Left renal pelvis (tissue), 4 donors: ENCODE data around the gene TIAM2. TPM values are rescaled to one million over a fixed set of nuclear protein-coding genes. Genes with fewer than 3 reads are reported as not detected.

Source experiments
- DNase-seq, 4 donors: peaks; one replicate each; pipeline ENCODE4 v3.0.0-alpha.2; 2013; ENCODE audit warnings: low read depth in 4 of 4, low spot score in 3 of 4
- polyA plus RNA-seq, 4 donors: library from polyadenylated mRNA; unstranded; fragments of 120-200 nt; gene quantifications; one replicate each; pipeline ENCODE4 v1.2.1, GENCODE V29; 2013; ENCODE audit not compliant: insufficient read length in 4 of 4

The TIAM2 gene
- polyA plus RNA-seq, 4 donors = 18.4 to 22.2 (median 21.1) TPM

- no peak for DNase-seq
Observed at GRCh38 chr6:155022721-155023120, 27.6 kb downstream of the TIAM2 start.

DNA sequence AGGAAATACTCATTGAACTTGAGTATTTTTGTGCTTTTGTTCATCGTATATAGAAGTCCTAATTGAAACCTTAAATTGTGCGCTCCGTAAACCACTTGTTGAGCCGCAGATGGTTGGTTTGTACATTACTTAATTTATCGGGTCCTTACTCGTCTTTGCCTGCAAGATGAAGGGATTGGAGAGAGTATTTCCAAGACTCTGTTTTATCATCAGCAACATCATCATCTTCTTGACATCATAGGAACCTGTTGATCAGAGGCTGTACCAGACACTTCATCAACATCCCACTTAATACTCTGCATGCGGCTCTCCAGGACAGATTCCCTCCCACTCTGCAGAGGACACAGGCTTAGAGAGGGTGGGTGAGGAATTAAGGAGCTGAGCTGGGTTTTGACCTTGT, 28.6 kb downstream of the TIAM2 start:
- no peak for DNase-seq

DNA sequence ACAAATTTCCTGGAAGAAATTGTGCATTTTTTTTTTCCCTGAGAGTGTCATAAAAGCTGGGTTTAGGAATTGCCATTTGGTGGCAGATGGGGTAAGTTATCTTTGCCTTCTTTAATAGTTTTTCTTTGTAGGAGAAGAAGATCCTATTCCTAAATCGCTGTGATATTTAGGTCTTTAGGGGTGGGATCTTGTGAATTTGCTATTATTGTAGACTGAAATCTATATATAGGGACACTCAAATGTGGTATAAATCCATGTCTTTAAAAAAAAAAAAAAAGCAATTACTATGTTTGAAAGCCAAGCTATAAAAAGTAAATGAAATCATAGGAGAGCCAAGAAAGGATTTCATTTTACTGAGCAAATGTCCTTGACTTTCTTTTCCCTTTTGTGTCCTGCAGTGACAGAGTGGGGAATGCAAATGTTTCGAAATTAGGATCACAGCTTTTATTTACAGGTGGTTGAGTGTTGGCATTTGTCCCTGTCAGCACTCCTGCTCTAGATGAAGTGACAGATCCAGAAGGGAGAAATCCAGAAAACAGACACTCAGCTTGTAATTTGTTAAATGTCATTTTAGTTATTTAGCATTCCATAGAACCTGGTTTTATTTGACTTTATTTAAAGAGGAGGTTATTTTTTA, 29.4 kb downstream of the TIAM2 start:
- DNase-seq = no peak

DNA sequence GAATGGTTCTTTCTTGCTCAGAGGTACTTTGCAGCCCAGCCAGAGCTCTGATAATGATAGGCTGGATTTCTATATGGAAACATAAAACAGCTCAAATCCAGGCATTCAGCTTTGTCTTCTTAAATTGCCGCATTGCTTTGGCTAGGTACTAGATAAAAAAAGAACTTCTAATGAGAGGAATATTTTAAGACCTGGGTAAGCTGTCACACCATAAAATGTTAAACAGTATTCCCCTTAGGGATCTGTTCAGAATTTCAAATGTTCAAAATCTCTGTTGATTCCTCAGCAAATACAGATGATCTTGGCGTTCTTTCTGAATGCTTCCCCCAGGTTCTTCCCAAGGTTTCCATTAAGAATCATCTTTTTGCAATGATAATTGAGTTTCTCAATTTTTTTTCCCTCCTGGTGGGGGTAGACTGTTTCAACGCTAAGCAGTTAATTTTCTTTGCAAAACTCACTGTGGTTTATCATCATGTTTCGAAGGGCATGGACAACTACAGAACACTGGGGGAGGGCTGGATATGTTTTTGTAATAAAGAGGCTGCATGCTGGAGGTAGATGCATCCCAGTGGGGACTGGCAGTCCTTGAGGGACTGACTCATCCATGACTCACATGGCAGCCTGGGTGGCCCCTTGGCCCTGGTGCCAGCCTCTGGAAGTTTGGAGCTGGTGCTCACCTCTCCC, 31.0 kb downstream of the TIAM2 start:
- DNase-seq = no peak

- no peak for DNase-seq
Observed at GRCh38 chr6:155026706-155027045, 31.6 kb downstream of the TIAM2 start.

DNA sequence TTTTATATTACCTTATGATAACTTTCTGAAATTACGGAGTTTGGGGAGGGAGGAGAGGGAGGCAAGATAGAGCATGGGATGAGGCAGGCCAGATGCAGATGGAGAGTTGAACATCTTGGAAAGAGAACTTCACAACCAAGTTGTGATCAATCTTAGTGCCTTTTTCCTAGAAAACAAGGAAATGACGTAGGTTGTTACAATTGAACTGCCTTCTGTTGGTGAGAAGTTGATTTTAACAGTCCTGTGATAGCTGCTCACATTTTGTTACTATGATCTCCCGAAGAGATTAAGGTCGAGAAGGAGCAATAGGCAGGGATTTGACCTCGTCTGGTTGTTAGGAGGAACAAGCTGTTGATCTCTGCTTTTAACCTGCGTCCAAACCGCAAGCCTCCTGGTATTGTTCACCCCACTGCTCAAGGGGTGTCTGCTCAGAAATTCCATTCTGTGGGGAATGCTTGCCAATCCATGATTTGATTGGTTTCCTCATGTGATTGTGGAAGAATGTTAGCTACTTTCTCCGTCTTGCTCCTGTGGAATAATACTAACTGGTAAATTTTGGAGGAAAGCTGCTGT, 35.1 kb downstream of the TIAM2 start:
- DNase-seq = no peak

GRCh38 chr6:155031091-155031490, 36.0 kb downstream of the TIAM2 start:
- no peak for DNase-seq

GRCh38 chr6:155033021-155033791, 38.1 kb downstream of the TIAM2 start:
- no peak for DNase-seq

DNA sequence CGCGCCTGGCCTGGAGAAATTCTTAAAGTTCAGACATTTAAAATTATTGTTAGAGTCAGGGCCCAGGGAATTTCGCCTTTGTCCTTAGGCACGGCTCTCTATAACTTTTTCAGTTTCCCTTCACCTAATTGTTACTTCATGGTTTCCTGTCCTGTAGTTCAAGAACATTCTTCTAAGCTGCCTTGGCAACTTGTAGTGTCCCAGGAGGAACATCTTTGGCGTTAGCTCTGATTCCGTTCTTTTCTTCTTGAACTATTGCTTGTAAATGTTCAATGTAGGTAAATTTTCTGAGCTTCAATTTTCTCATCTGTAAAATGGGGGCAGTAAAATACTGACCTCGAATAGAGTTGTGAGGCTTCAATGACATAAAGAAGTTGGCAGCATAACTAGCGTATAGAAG, 41.8 kb downstream of the TIAM2 start:
- no peak for DNase-seq

DNA sequence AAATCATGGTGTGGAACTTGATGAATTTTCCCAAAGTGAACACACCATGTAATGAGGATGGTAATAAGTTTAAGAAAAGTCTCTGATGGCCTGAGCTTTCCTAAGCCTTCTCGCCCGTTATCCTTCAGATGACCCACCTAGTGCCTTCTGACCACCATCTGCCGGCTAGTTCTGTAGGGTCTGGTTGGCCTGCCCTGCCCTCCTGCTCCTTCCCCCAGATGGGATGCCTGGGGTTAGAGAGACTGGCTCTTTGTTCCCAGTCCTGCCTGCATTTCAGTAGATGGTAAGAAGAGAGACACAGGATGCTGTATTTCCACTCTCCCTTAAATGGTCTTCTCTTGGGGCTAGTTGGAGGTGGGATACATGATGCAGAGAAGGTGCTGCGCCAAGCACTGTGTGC, 43.0 kb downstream of the TIAM2 start:
- DNase-seq = no peak

GRCh38 chr6:155038527-155038926, 43.4 kb downstream of the TIAM2 start:
- no peak for DNase-seq

- DNase-seq = no peak
Observed at GRCh38 chr6:155039618-155040017, 44.5 kb downstream of the TIAM2 start.

- no peak for DNase-seq
Observed at GRCh38 chr6:155040154-155040553, 45.0 kb downstream of the TIAM2 start.

DNA sequence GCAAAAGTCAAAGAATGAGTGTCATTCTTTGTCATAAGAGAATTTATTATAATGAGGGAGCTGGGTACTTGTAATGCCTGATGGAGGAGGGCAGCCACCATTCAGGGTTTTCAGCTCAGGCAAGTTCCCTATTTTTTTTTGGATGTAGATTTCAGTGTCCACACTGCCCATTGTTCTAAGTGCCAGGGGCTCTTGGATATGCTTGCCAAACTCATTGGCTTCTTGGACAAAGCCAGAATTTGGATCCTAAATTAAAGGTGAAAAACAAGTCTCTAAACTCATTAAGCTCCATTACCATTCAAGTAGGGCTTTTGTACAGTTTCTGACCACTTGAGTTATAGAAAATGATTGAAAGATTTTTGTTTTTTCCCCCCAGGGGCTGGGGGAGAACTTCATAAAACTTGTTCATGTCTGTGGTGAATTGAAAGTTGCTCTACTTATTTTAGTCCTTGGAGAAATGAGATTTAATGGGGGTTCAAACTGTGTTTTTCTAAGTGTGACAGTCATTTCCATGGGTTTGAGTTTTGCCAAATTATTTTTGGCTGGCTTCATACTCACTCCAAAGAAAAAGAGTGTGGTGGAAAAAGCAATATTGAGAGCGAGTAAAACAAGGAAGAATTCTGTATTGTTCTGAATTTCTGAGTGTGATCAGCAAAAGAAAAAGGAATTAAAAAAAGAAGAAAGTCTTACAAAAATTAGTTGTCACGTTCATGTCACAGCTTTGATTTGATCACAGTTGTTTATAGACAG, 46.0 kb downstream of the TIAM2 start:
- no peak for DNase-seq

GRCh38 chr6:155041741-155042279, 46.7 kb downstream of the TIAM2 start:
- peak in 1 of 4 donors; percentile 11 for DNase-seq

DNA sequence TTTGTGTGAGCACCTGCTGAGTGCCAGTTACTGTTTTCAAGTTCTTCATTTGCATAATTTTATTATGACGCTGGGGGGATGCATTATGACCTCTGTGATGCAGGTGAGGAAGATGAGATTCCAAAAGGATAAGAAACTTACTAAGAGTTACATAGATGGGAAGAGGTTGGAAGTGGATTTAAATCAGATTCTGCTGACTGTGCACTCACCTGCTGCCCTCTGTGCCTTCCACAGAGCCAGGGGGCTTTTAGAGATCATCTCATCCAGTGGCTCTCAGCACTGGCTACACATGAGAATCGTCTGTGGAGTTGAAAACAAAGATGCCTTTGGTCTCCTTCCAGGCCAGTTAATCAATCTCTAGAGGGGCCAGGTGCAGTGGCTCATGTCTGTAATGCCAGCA, 47.9 kb downstream of the TIAM2 start:
- no peak for DNase-seq

- DNase-seq = no peak
Observed at GRCh38 chr6:155045561-155046404, 50.7 kb downstream of the TIAM2 start.

DNA sequence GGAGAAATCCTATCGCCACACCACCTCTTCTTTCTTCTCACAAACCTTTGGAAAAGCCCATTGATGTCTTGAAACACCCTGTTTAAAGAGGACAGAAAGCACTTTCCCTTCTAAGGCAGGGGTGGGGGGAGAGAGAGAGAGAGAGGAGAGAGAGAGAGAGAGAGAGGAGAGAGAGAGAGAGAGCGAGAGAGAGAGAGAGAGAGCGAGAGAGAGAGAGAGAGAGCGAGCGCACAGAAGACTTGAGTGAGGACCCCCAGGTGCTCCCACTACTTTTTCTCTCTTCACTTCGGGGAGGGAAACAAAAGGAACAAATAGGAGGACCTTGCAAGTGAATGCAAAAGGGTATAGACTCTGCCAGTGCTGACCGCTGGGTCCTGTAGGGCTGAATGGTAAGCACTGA, 52.4 kb downstream of the TIAM2 start:
- DNase-seq = no peak

DNA sequence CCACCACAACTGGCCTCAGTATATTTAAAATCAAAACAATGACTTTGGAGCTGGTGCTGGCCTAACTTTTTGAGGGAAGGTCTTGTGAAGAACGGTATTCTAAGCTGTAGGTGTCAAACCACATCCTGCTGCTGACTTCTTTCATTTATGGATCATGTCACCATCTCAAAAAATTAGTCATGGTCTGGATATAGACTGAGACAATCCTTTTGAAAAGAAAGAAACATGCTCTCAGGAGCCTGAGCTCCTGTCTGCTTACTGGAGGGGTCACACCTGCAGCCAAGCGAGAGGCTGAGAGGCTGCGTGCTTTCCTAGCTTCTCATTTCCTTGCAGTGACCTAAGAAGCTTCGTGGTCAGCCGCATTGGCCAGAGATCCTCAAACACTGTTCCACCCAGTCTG, 55.2 kb downstream of the TIAM2 start:
- no peak for DNase-seq
